Subcutaneous adipose tissue (tissue), 4 donors: ENCODE results near the gene SNX14. TPM values are rescaled to one million over a fixed set of nuclear protein-coding genes. Genes with fewer than 3 reads are reported as not detected.

Experiments
- total RNA-seq, 4 donors: library from RNA; depleted of rRNA; stranded (reverse); fragments of >200 nt; gene quantifications; one replicate each; pipeline ENCODE4 v1.1.0, GENCODE V29; 2016
- TF ChIP-seq, protein P1 (sequence below): fragments of 450-650 bp; IDR thresholded peaks from one replicate; pipeline ENCODE4 v1.5.1; 2016; ENCODE audit warnings: low read depth, mild to moderate bottlenecking, control low read depth, antibody characterized with exemption, moderate library complexity

The SNX14 gene
- total RNA-seq, 4 donors from 2014 or later = 61.8 to 120 (median 99.1) TPM

DNA sequence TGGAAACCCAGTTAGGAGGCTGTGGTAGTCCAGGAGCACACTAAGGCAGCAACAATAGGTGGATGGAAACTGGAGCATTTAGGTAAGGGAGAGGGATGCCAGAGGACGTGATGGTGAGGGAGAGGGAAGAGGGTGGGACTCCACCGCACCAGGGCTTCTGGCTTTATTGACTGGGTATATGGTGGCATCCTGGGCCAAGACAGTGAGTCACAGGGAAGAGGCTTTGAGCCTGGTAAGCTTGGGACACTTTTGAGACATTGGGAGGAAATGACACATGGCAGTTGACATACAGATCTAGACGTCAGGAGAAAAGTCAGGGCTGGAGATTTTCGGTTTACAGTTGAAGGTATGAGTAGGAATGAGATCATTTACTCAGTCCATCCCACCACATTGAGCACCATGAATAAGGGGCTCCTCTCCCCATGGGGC lies 128.9 kb downstream of the SNX14 start:
- TF ChIP-seq, protein P1, sequence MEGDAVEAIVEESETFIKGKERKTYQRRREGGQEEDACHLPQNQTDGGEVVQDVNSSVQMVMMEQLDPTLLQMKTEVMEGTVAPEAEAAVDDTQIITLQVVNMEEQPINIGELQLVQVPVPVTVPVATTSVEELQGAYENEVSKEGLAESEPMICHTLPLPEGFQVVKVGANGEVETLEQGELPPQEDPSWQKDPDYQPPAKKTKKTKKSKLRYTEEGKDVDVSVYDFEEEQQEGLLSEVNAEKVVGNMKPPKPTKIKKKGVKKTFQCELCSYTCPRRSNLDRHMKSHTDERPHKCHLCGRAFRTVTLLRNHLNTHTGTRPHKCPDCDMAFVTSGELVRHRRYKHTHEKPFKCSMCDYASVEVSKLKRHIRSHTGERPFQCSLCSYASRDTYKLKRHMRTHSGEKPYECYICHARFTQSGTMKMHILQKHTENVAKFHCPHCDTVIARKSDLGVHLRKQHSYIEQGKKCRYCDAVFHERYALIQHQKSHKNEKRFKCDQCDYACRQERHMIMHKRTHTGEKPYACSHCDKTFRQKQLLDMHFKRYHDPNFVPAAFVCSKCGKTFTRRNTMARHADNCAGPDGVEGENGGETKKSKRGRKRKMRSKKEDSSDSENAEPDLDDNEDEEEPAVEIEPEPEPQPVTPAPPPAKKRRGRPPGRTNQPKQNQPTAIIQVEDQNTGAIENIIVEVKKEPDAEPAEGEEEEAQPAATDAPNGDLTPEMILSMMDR = no peak

DNA sequence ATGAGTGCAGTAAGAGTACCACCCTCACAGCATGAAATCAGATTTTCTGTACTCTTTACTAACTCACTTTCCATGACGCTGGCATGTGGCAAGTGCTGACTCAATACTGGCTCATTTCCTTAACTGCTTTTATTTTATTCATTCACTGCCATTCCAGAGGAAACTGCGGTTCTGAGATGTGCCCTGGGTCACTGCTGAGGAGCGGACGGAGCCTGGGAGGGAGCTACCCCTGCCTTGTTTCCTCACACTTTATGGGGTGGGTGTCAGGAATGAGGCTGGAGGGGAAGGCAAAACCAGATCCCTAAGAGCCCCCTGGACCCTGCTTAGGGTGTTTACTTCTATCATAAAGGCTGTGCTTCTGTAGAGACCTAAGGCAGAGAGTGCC lies 129.4 kb downstream of the SNX14 start:
- TF ChIP-seq, protein P1 = no peak

DNA sequence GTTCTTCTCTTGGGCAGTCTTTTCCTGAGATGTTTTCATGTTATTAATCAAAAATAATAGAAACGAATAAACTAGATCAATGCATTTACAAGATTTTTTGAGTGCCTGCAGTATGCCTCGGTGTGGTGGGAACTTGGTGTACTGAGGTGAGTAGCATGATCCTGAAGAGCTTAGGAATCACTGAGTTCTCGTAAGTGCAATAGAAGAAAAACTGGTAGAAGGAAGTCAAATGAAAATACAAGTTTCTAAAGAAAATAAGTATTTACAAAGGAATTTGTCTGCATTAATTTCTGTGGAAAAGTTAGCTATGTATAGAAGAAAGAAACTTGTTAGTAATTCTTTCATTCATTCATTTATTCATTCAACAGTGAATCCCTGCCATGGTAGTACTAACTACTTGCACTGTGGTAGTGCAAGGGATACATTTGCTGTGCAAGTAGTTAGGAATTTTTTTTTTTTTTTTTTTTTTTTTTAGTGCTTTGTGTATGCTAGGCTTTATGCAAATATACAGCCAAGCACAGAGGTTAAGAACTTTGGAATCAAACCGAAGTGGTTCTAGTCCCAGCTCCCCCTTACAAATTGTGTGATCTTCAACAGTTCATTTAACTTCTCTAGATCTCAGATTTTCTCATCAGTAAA lies 129.9 kb downstream of the SNX14 start:
- TF ChIP-seq, protein P1 = no peak

DNA sequence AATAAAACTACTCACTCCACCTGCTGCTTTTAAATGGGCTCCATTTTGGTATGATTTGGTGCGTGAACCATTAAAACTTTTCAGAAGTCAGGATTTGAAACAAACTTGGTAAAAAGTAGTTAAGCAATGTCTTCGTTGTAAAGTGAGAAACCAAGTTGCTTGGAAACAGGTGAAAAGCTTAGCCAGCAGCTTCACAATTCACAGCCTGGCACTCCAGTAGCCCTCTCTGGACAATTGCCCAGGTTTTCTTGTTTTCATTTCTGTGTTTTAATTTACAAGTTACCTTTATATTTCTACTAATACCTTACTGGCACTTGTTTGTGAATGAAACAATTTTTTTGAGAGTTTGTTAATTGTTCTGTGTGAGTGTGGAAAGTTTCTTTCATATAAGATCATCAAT lies 131.0 kb downstream of the SNX14 start:
- TF ChIP-seq, protein P1 = no peak

DNA sequence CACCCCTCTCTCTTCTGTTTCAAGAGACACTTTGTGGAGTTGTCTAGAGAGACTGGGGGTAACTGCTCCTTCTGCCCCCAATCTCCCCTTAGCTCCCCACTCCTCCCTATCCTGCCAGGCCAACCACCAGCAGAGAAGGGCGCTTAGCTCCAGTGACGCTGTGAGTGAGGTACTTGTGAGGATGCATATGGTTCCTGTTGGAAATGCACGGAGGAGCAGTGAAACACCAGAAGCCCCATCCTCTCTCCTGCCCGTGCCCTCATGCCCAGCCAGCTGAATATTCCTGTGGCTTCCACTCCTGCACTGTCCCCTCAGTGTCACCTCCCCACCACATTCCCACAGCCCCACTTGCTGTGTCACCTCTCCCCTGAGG lies 131.9 kb downstream of the SNX14 start:
- TF ChIP-seq, protein P1 = no peak

DNA sequence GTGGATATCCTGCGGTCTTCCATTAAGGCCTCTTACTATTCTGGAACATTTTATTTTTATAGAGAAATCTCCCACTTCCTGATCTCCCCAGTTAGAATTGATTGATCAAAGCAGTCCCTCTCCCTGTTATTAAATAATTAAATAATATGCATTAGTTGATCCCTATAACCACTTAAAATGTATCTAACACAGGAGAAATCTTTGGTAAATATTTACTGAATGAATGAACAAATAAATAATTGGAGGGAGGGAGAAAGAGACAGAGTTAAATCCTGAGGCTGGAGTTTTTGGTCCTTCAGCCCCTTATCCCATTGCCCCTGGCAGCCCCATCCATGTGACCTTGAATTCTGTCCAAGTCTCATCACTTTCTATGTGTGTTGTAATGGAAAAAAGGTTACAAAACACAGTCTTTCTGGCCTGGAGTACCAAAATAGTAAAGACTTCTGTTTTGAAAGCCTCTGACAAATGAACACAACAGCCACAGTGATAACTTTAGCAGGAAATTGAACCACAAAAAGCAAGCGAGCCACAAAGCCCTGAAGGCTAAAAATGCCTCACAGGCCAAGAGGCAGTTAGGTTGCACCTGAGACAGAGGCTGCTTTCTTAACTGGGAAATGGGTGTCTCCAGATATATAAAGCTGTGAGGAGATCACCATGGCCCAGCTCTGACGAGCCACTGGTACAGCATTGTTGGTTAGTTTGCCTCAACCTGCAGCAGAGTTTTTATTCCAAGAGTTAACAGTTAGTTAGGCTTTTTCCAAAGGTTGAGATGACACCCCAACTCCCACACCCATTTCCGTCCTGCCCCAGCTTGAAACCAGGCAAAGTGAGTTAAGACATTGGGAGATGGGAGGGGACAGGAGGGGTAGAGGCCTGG lies 132.5 kb downstream of the SNX14 start:
- TF ChIP-seq, protein P1 = no peak

DNA sequence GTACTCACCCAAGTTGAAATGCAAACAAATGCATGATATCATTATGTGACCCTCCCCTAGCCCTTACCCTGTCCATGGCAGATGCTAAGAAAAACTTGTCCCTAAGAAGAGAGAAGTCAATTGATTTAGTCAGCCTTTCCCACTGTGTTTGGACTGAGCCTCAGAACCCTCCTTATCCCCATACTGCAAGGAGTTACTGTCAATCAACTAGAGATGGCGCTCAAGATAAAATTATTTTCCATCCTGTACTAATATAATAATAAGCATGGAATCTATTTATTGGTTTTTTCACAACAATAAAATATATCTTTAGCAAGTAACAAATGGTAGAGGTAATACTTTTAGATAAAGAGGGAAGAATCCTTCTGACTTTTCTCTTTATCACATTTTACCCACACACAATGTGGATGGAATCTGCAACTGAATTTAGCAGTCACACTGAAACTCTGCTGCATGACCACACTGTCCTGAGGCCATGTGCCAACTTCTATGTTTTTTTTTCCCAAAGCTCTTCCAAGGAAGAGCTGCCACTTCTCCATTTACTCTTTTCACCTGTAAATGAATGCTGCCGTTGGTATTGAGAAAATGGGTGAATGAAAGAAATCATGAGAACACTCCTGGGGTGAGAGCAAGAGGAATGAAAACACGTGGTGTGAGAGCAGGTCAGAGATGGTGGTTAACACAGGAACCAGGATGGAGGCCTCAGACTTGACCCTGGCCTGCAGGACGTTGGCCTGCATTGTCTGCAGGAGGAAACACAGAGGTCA lies 133.3 kb downstream of the SNX14 start:
- TF ChIP-seq, protein P1 = no peak
